HG02759 (cell line): Measurements from ENCODE around the gene IFITM10.

Source experiments
- ATAC-seq: cut with Tn5 transposase; IDR thresholded peaks from one replicate; pipeline ENCODE4 v1.9.1; 2021; ENCODE audit warnings: mild to moderate bottlenecking, moderate library complexity; ENCODE audit not compliant: unreplicated experiment

The IFITM10 gene

GRCh38 chr11:1763796-1764661 lies 13.6 kb upstream of the IFITM10 start, which contains the start of gene CTSD:
Gene CTSD (minus strand): TSS chr11:1763927. CDS start chr11:1763859, 68 bp downstream.
- peak; percentile 82 for ATAC-seq

- ATAC-seq = peak; percentile 17
These were observed 13.0 kb upstream of the IFITM10 start for GRCh38 chr11:1763336-1763795.

GRCh38 chr11:1762537-1763302 lies 12.3 kb upstream of the IFITM10 start:
- ATAC-seq = no peak

- no peak for ATAC-seq
These were observed 11.6 kb upstream of the IFITM10 start for GRCh38 chr11:1761857-1762536.

GRCh38 chr11:1761110-1761856 lies 10.9 kb upstream of the IFITM10 start:
- no peak for ATAC-seq

- no peak for ATAC-seq
These were observed 10.1 kb upstream of the IFITM10 start for GRCh38 chr11:1760351-1761109.

- ATAC-seq = no peak
These were observed 9.4 kb upstream of the IFITM10 start for GRCh38 chr11:1759851-1760220.

- no peak for ATAC-seq
These were observed 8.9 kb upstream of the IFITM10 start for GRCh38 chr11:1759151-1759850.

- no peak for ATAC-seq
These were observed 8.3 kb upstream of the IFITM10 start for GRCh38 chr11:1758611-1759150.

- ATAC-seq = no peak
These were observed 7.6 kb upstream of the IFITM10 start for GRCh38 chr11:1757861-1758610.

- ATAC-seq = no peak
These were observed 6.7 kb upstream of the IFITM10 start for GRCh38 chr11:1756791-1757771.

GRCh38 chr11:1755692-1756561 lies 5.5 kb upstream of the IFITM10 start:
- no peak for ATAC-seq

GRCh38 chr11:1755344-1755691 lies 4.9 kb upstream of the IFITM10 start:
- ATAC-seq = no peak

GRCh38 chr11:1754376-1755150 lies 4.2 kb upstream of the IFITM10 start:
- ATAC-seq = no peak

GRCh38 chr11:1753929-1754305 lies 3.5 kb upstream of the IFITM10 start:
- ATAC-seq = no peak
